Astrocyte of the cerebellum (primary cell): ENCODE measurements around the gene P2RX2.
A peak's percentile ranks its signal among the peaks of the same experiment; 100 is the strongest.

ENCODE experiments used
- DNase-seq: peaks from one replicate; pipeline ENCODE4 v3.0.0-alpha.2; 2011; ENCODE audit warnings: low read depth
- H3K4me3 ChIP-seq: 2 replicates; pipeline ENCODE4 v1.5.1; 2011; ENCODE audit warnings: mild to moderate bottlenecking, low read depth, low read length, moderate library complexity
- CTCF ChIP-seq: IDR thresholded peaks from 2 replicates; pipeline ENCODE4 v1.5.1; 2012; ENCODE audit warnings: low read length, low read depth, moderate library complexity, mild to moderate bottlenecking; ENCODE audit errors: missing control alignments
- in situ Hi-C: cut with HindIII; loops from 2 replicates; pipeline ENCODE4 v1.10.0; 2017; ENCODE audit warnings: low sequenced_read_pairs

The P2RX2 gene

DNA sequence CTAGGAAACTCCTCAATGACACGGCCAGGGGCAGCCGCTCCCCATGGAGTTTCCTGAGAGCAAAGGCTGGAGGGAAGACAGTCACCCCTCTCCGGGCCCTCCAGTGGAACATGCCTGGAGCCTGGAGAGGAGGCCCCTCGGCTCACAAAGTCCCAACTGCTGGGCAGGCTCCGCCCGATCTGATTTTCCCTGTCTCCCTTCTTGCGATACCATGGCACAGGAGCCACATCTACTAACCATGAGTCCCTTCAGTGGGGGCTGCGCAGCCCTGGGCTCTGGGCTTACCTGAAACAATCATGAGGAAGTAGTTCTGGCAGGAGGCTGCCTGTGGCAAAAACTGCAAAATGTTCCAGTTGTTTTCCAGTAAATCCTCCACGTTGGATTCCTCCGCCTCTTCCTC lies 15.3 kb downstream of the P2RX2 start:
- in situ Hi-C loops = no loop called here
- no peak for DNase-seq
- no peak for TF ChIP-seq CTCF
- no peak overlapping the region for H3K4me3 ChIP-seq

DNA sequence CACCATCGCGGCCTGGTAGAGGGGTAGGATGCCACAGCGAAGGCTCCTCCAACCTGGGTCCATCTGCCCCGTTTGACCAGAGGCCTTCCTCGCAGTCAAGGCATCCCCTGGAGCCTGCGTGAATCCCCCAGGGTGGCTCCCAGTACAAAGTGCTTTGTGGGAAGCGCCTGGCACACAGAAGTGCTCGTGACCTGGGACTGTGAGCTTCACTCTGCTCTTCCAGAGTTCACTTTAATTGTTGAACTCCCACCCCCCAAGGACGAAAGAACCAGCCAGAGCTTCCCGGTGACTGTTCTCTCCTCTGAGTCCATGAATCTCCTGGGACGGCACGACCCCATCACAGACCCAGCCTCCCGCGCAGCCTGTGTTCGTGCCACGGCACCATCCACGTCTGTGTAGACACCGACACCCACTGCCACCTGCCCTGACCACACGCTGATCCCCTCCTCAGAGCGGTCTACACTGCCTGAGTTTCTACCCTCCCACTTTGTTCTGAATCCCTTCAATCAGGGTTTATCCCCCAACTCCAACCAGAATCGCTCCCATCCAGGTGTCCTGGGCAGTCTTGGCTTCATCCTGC lies 15.9 kb downstream of the P2RX2 start:
- TF ChIP-seq CTCF = no peak
- DNase-seq = no peak
- in situ Hi-C loops = no loop called here
- H3K4me3 ChIP-seq = no peak overlapping the region

DNA sequence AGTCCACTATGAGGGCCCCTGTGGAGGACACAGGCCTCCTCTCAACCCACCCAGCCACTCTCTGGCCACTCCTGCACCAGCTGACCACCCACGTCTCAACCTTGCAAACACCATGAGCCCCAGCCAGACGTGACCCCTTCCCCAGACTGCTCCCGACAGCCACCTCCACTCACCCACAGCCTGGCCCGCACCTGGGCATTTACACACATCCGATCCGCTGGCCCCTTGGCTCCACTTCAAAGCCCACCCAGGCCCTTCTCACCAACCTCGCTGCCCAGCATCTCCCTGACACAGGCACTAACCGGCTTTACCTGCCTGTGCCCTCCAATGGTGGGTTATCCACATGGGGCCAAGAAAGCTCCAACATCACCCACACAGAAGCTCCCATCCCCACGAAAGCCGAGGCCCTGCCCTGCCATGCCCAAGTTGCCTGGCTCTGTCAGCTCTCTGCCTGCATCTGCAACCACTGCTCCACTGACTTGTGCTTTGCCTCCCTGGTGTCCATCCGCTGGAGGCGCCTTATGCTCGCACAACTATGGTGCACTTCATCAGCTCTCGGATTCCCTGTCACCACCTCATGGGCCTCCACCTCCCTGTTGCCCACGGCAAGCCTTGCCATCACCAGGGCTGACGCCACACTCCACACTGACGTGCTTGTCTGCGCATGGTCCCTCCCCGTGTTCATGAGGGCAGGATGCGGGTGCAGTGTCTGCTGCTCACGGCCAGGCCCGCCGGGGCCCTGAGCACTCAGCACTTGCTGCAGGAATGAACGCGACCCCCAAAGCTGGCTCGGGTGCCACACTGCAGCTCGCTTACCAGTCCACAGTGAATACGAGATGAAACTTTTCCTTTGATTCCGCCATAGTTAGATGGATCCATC lies 16.7 kb downstream of the P2RX2 start:
- in situ Hi-C loops = no loop called here
- H3K4me3 ChIP-seq = no peak overlapping the region
- DNase-seq = no peak
- TF ChIP-seq CTCF = no peak

- in situ Hi-C loops = no loop called here
- no peak overlapping the region for H3K4me3 ChIP-seq
- TF ChIP-seq CTCF = no peak
- no peak for DNase-seq
Measured at GRCh38 chr12:132637811-132638210, 19.2 kb downstream of the P2RX2 start.

GRCh38 chr12:132638541-132639408 lies 20.2 kb downstream of the P2RX2 start:
- no peak for DNase-seq
- in situ Hi-C loops = no loop called here
- no peak overlapping the region for H3K4me3 ChIP-seq
- TF ChIP-seq CTCF = peak; percentile 95

DNA sequence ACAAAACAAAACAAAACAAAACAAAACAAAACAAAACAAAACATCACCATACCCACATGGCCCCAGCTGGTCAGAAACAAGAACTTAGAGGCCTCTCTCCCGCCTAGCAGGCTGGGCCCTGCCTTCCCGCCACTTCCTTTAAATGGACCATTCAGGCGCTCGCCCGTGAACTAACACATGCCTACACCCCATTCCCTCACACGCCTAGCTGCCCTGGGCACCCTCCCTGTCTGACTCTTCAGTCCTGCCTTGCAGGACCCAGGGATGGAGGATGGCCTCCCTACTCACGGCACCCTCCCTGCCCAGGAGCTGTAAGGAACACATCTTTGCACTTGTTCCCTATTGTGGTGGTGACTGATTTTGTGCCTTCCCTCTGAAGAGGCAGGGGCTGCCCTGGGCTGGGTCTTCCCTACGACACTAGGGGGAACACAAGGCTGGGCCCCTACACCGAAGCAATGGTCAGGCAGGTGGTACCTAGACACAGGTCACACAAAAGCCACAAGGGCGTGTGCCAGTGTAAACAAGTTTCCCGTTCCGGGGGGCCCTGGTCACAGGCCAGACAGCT lies 21.5 kb downstream of the P2RX2 start:
- in situ Hi-C loops = no loop called here
- TF ChIP-seq CTCF = no peak
- DNase-seq = no peak
- no peak overlapping the region for H3K4me3 ChIP-seq
